ENCODE results near the gene PSRC1.
A peak's percentile ranks its signal among the peaks of the same experiment; 100 is the strongest.
"Not testable (repeated sequence)": the region's sequence is repeated elsewhere in the genome, so short reads cannot be mapped to it uniquely, and the experiment has no call there.

Gene PSRC1

GRCh38 chr1:109295712-109296415 is 12.9 kb upstream of the PSRC1 start:
- DNase-seq (ENCODE audit: low read depth) = no peak

- DNase-seq (ENCODE audit: low read depth) = no peak
Measured at GRCh38 chr1:109294481-109294880, 11.5 kb upstream of the PSRC1 start.

GRCh38 chr1:109293026-109293425 is 10.1 kb upstream of the PSRC1 start:
- DNase-seq (ENCODE audit: low read depth) = no peak

GRCh38 chr1:109292364-109292763 is 9.4 kb upstream of the PSRC1 start:
- DNase-seq (ENCODE audit: low read depth) = no peak

- DNase-seq (ENCODE audit: low read depth) = no peak
Measured at GRCh38 chr1:109290998-109291397, 8.1 kb upstream of the PSRC1 start.

GRCh38 chr1:109290137-109290536 is 7.2 kb upstream of the PSRC1 start:
- DNase-seq (ENCODE audit: low read depth) = no peak

GRCh38 chr1:109286762-109287161 is 3.8 kb upstream of the PSRC1 start:
- not testable (repeated sequence) for DNase-seq (ENCODE audit: low read depth)

GRCh38 chr1:109283748-109284600 is 1.0 kb upstream of the PSRC1 start:
- DNase-seq (ENCODE audit: low read depth) = no peak

- no peak for DNase-seq (ENCODE audit: low read depth)
Measured at GRCh38 chr1:109282497-109282951, 421 bp downstream of the PSRC1 start.

- DNase-seq (ENCODE audit: low read depth) = no peak
Measured at GRCh38 chr1:109281680-109282496, 1.1 kb downstream of the PSRC1 start.

- no peak for DNase-seq (ENCODE audit: low read depth)
Measured at GRCh38 chr1:109280862-109281261, 2.1 kb downstream of the PSRC1 start.

- no peak for DNase-seq (ENCODE audit: low read depth)
Measured at GRCh38 chr1:109279615-109280278, 3.2 kb downstream of the PSRC1 start.

GRCh38 chr1:109277434-109278204 is 5.3 kb downstream of the PSRC1 start:
- peak; percentile 59 for DNase-seq (ENCODE audit: low read depth)

GRCh38 chr1:109275706-109276345 is 7.1 kb downstream of the PSRC1 start:
- DNase-seq (ENCODE audit: low read depth) = no peak

GRCh38 chr1:109274533-109275476 is 8.1 kb downstream of the PSRC1 start:
- DNase-seq (ENCODE audit: low read depth) = no peak

- DNase-seq (ENCODE audit: low read depth) = no peak
Measured at GRCh38 chr1:109273570-109274288, 9.2 kb downstream of the PSRC1 start.

GRCh38 chr1:109272831-109273547 is 10.0 kb downstream of the PSRC1 start:
- DNase-seq (ENCODE audit: low read depth) = no peak

Measured in stimulated activated CD8-positive, alpha-beta memory T cell treated with anti-CD3 and anti-CD28 coated beads, Interleukin-4, amount 100 ng/mL, for 24 hours (primary cell).